DOHH2 (cell line): ENCODE data around the gene MED14.

Source experiments
- EZH2phosphoT487 ChIP-seq: fragments of 200-600 bp; sonication (generic); IDR thresholded peaks from 2 replicates; pipeline ENCODE4 v1.6.1; 2017; ENCODE audit warnings: borderline replicate concordance, mild to moderate bottlenecking, antibody characterized with exemption, low read length, moderate library complexity, mixed read lengths
- TF ChIP-seq, protein P1 (sequence below): fragments of 200-600 bp; sonication (generic); IDR thresholded peaks from one replicate; pipeline ENCODE4 v1.5.1; 2014; ENCODE audit warnings: antibody characterized with exemption, mild to moderate bottlenecking, low read depth, low read length; ENCODE audit not compliant: poor library complexity, severe bottlenecking

DNA sequence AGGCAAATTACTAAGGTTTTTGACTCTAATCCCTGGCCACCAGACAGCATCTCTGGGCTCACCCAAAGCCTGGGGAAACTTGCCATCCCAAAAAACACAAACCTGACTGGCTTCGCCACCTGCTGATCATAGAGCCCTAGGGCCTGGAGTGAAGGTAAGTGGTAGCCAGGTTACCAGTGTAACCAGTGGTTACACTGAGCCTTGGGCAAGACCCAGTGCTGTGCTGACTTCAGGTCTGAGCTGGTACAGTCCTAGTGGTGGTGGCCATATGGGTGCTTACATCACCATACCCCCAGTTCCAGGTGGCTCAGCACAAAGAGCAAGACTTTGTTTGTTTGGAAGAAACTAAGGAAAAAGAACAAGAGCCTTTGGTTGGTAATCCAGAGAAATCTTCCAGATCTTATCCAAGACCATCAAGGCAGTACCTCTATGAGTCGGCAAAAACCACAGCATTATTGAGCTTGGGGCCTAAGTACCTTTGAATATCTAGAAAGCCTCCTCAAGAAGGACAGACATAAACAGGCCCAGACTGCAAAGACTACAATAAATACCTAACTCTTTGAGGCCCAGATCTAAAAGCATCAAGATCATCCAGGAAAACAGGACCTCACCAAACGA is 13.7 kb downstream of the MED14 start:
- TF ChIP-seq, protein P1, sequence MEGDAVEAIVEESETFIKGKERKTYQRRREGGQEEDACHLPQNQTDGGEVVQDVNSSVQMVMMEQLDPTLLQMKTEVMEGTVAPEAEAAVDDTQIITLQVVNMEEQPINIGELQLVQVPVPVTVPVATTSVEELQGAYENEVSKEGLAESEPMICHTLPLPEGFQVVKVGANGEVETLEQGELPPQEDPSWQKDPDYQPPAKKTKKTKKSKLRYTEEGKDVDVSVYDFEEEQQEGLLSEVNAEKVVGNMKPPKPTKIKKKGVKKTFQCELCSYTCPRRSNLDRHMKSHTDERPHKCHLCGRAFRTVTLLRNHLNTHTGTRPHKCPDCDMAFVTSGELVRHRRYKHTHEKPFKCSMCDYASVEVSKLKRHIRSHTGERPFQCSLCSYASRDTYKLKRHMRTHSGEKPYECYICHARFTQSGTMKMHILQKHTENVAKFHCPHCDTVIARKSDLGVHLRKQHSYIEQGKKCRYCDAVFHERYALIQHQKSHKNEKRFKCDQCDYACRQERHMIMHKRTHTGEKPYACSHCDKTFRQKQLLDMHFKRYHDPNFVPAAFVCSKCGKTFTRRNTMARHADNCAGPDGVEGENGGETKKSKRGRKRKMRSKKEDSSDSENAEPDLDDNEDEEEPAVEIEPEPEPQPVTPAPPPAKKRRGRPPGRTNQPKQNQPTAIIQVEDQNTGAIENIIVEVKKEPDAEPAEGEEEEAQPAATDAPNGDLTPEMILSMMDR = no peak
- TF ChIP-seq EZH2phosphoT487 = no peak
